Muscle layer of colon (tissue), 2 donors: ENCODE data around the gene TMEM154.

Experiments used
- H3K27ac ChIP-seq: one replicate; pipeline ENCODE4 v1.7.0; 2013; ENCODE audit warnings: low read depth, mild to moderate bottlenecking, low read length, moderate library complexity
- H3K27me3 ChIP-seq, 2 donors: one replicate each; pipeline ENCODE4 v1.7.0; 2013; ENCODE audit warnings: low read length in 2 of 2, mild to moderate bottlenecking in 2 of 2; ENCODE audit not compliant: insufficient read depth in 2 of 2, control insufficient read depth in 1 of 2
- H3K36me3 ChIP-seq: one replicate; pipeline ENCODE4 v1.7.0; 2013; ENCODE audit warnings: mild to moderate bottlenecking, low read length; ENCODE audit not compliant: insufficient read depth
- H3K4me1 ChIP-seq: one replicate; pipeline ENCODE4 v1.7.0; 2013; ENCODE audit warnings: mild to moderate bottlenecking, low read length; ENCODE audit not compliant: insufficient read depth
- H3K4me3 ChIP-seq, 2 donors: one replicate each; pipeline ENCODE4 v1.7.0; 2013; ENCODE audit warnings: low read length in 2 of 2, low read depth in 1 of 2, mild to moderate bottlenecking in 1 of 2, moderate library complexity in 1 of 2
- H3K9ac ChIP-seq: one replicate; pipeline ENCODE4 v1.7.0; 2013; ENCODE audit warnings: low read length
- H3K9me3 ChIP-seq: one replicate; pipeline ENCODE4 v1.7.0; 2013; ENCODE audit warnings: mild to moderate bottlenecking, low read length
- donor health status: abdominal sarcoma.
- donor health status: Adenocarcinoma of cecum.

TMEM154 gene

DNA sequence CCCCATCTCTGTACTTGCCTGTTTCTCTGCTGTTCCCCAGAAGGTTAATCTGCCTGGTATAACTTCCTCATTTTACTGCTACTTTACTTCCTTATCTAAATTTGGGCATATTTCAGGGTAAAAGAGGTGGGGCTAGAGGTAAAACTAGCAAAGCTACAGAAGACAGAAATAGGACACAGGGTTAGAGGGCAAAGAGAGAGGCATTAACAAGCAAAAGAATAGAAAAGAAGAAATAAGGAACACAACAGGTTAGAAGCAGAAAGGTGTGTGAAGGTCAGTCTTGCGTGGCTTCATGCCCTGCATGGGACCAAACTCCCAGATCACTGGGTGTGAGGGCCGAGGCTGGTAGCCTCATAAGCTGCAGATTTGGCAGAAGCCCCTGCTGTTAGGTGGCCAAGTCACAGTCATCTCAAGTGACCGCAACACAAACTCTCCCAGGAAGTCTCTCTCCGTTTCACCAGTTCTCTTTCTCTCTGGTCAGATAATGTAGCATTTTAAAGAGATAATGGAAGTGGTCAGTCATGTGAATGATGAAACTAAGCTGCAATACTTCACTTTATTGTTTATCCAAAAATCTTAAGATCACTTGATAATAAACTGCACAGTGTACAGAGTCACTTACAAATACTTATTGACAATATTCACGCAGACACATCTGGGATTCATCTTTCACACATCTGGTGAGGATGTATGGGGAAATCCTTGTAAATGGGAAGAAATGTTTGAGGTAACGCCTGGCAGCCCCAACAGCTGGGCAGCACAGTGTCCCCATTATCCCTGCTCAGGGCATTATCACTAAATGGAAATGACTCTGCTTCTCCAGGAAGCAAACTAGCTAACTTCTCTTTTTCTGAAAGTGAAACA, 16.4 kb downstream of the TMEM154 start:
- Histone ChIP-seq H3K9ac (no peak overlapping the region), H3K27me3 (no peaks in the 10 kb centered on the region), H3K4me3 (no peak overlapping the region), H3K9me3 (no peaks in the 10 kb centered on the region), H3K27ac (no peak overlapping the region), H3K36me3 (no peaks in the 10 kb centered on the region), H3K4me1 (no peaks in the 10 kb centered on the region)

DNA sequence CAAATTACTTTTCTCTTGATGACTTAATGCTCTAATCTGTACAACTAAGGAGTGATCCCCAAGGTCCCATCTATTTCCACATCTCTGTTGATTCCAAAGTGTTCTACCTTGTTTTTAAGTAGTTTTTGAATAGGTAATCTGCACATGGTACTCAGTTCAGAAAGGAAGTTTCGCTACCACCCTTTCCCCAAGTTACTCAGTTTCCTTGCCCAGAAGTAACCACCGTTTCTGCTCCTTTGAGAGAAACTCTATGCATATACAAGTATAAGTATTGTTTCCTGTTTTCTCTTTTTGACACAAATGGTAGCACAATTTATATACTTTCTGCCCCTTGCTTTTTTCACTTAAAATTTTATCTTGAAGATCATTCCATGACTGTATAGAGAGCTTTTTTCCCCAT, 18.1 kb downstream of the TMEM154 start:
- no peaks in the 10 kb centered on the region for H3K9me3 ChIP-seq
- H3K36me3 ChIP-seq: no peaks in the 10 kb centered on the region
- H3K4me1 ChIP-seq: no peaks in the 10 kb centered on the region
- no peak overlapping the region for H3K4me3 ChIP-seq
- H3K9ac ChIP-seq: no peak overlapping the region
- H3K27ac ChIP-seq: no peak overlapping the region
- no peaks in the 10 kb centered on the region for H3K27me3 ChIP-seq

DNA sequence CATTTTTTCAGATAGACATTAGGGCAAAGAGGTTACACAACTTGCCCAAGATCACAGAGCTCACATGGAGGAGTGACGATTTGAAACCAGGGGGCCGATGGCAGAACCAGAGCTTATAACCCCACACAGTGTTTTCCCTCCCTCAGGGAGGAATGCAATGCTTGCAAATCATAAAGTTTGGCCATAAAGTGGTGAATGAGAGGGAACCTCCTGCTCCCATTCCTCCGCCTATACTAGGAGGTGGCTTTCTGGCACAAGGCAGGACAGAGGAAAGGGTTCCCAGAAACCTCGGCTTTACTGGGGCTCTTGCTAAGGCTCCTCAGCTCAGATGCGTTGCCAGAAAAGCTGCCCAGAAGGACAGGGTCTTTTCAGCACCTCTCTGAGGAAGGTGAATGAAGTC, 19.3 kb downstream of the TMEM154 start:
- Histone ChIP-seq H3K27me3 (no peaks in the 10 kb centered on the region), H3K27ac (no peak overlapping the region), H3K4me3 (no peak overlapping the region), H3K4me1 (no peaks in the 10 kb centered on the region), H3K9me3 (no peaks in the 10 kb centered on the region), H3K9ac (no peak overlapping the region), H3K36me3 (no peaks in the 10 kb centered on the region)

DNA sequence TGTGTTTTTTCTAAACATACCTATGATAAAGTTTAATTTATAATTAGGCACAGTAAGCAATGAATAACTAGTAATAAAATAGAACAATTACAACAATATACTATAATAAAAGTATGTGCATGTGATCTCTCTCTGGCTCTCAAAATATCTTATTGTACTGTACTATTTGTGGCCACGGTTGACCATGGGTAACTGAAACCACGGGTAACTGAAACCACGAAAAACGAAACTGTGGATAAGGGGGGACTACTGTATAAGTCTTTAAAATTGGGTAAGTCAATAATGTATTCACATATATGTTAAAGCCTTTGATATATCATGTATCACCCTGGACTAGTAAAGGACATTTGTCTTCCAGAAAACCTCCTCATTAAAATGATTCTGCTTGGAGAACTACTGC, 20.0 kb downstream of the TMEM154 start:
- Histone ChIP-seq H3K4me1 (no peaks in the 10 kb centered on the region), H3K36me3 (no peaks in the 10 kb centered on the region), H3K27ac (no peak overlapping the region), H3K9ac (no peak overlapping the region), H3K9me3 (no peaks in the 10 kb centered on the region), H3K27me3 (no peaks in the 10 kb centered on the region), H3K4me3 (no peak overlapping the region)

DNA sequence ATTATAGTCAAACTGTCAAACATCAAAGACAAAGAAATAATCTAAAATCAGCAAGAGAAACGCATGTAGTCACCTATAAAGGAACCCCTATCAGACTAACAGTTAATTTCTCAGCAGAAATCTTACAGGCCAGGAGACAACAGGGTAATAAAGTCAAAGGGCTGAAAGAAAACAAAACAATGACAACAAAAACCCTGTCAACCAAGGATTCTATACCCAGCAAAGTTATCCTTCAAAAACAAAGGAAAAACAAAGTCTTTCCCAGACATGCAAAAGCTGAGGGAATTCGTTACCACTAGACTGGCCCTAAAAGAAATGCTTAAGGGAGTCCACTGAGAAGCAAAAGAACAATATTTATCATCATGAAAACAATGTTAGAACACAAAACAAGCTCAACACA, 22.1 kb downstream of the TMEM154 start:
- Histone ChIP-seq H3K4me3 (no peak overlapping the region), H3K27ac (no peak overlapping the region), H3K9ac (no peak overlapping the region), H3K4me1 (no peaks in the 10 kb centered on the region), H3K27me3 (no peaks in the 10 kb centered on the region), H3K36me3 (no peaks in the 10 kb centered on the region), H3K9me3 (no peaks in the 10 kb centered on the region)

DNA sequence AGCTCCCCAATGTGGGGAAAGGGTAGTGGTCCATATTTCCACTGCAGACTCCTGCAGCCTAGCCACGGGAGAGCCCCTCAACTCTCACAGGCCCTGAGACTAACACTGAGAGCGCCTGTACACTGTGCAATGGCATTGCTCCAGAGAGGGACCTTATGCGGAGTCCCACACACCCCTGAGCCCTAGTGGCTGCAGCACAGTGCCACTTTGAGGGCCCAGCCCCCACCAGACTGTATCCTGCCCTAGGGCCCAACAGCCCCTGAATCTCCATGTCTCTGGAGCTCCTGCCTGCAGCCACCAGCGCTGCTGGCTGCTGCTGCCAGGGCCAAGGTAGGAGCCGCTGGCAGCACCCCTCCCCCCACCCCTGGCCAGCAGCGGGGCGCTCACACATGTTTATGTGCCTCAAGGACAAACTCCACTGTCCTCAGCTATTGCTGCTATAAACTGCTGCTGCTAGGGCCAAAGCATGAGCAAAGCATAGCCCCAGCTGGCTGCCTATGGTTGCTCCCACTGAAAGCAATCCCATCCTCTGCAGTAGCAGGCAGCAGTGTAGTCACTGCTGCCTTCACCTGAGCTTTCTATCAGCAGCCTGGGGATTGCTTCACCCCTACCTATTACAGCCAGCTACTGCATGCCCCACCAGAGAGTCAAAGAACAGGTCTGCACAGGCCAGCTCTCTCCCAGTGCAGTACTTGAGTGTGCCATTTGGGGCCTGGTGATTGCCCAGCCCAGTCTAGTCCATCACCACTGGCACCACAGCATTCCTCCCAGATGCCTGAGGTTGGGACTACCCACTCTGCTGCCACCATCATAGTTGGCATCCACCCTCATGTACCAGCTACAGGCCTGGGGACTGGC, 24.3 kb downstream of the TMEM154 start:
- no peaks in the 10 kb centered on the region for H3K4me1 ChIP-seq
- H3K9me3 ChIP-seq: no peaks in the 10 kb centered on the region
- H3K36me3 ChIP-seq: no peaks in the 10 kb centered on the region
- no peak overlapping the region for H3K27ac ChIP-seq
- no peak overlapping the region for H3K4me3 ChIP-seq
- H3K27me3 ChIP-seq: no peaks in the 10 kb centered on the region
- no peak overlapping the region for H3K9ac ChIP-seq

DNA sequence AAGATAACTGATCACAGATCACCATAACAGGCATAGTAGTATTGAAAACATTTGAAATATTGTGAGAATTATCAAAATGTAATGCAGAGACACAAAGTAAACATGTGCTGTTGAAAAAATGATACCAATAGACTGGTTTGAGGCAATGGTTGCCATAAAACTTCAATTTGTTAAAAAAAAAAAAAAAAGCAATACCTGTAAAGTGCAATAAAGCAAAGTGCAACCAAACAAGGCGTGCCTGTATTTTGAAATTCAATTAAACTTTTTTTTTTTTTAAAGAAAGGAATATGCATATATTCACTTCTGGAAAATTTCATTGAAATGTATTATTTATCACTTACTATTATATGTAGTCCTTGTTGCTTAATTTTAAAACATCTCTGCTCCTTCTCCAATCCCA, 27.7 kb downstream of the TMEM154 start:
- no peaks in the 10 kb centered on the region for H3K27me3 ChIP-seq
- no peak overlapping the region for H3K4me3 ChIP-seq
- no peak overlapping the region for H3K9ac ChIP-seq
- H3K36me3 ChIP-seq: no peaks in the 10 kb centered on the region
- H3K4me1 ChIP-seq: no peaks in the 10 kb centered on the region
- H3K27ac ChIP-seq: no peak overlapping the region
- H3K9me3 ChIP-seq: no peaks in the 10 kb centered on the region

DNA sequence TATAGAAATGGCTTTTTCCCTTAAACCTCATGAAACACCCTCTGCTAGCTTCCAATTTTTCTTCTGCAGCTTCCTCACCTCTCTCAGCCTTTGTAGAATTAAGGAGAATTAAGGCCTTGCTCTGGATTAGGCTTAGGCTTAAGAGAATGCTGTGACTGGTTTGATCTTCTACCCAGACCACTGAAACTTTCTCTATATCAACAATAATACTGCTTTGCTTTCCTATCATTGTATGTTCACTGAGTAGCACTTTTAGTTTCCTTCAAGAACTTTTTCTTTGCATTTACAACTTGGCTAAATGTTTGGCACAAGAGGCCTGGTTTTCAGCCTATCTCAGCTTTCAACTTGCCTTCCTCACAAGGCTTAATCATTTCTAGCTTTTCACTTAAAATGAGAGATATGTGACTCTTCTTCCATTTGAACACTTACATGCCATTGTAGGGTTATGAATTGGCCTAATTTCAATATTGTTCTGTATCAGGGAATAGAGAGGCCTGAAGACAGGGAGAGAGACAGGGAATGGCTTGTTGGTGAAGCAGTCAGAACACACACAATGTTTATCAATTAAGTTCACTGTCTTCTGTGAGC, 28.2 kb downstream of the TMEM154 start:
- Histone ChIP-seq H3K27me3 (no peaks in the 10 kb centered on the region), H3K27ac (no peak overlapping the region), H3K36me3 (no peaks in the 10 kb centered on the region), H3K4me1 (no peaks in the 10 kb centered on the region), H3K9me3 (no peaks in the 10 kb centered on the region), H3K4me3 (no peak overlapping the region), H3K9ac (no peak overlapping the region)

DNA sequence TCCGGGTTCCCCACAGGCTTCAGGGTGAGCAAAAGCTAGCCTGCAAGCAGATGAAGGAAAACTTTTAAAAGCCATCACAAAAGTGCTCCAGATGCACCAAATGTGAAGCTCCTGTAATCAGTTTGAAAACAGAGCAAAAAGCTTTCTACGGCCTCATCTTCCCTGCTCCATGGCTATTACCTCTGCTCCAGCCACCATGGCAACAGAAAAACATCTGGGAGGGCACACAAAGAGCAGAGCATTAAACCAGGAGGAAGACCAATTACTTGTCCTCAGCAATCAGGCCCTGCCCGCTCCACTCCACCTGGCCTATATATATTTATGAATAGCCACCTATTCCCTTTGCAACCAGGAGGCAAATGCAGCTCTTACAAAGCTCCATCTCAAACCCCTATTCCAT, 33.6 kb downstream of the TMEM154 start:
- H3K27me3 ChIP-seq: no peaks in the 10 kb centered on the region
- H3K36me3 ChIP-seq: no peaks in the 10 kb centered on the region
- no peaks in the 10 kb centered on the region for H3K9me3 ChIP-seq
- H3K4me1 ChIP-seq: peaks cover 5% of the 10 kb centered on the region
- H3K4me3 ChIP-seq: no peak overlapping the region
- H3K9ac ChIP-seq: no peak overlapping the region
- no peak overlapping the region for H3K27ac ChIP-seq

DNA sequence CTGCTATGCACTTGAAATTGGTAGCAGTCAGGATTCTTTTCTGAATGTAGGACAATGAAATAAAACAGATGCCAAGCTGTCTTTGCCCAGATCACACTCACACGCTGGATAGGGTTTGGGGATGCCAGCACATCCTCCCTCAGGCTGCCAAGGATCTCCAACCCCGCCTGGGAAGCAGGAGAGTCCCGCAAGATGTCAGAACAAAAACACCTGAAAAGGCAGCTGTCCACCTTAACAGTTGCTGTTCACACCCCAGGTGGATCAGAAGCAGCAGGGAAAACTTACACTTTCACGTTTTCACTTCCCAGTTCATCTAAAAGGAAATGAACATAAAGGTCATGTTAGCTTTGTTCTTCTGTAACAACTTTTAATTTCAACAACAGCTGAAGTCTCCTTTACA, 35.7 kb downstream of the TMEM154 start:
- Histone ChIP-seq H3K27me3 (no peaks in the 10 kb centered on the region), H3K9ac (no peak overlapping the region), H3K4me3 (no peak overlapping the region), H3K27ac (no peak overlapping the region), H3K36me3 (no peaks in the 10 kb centered on the region), H3K9me3 (no peaks in the 10 kb centered on the region), H3K4me1 (peaks cover 5% of the 10 kb centered on the region)

DNA sequence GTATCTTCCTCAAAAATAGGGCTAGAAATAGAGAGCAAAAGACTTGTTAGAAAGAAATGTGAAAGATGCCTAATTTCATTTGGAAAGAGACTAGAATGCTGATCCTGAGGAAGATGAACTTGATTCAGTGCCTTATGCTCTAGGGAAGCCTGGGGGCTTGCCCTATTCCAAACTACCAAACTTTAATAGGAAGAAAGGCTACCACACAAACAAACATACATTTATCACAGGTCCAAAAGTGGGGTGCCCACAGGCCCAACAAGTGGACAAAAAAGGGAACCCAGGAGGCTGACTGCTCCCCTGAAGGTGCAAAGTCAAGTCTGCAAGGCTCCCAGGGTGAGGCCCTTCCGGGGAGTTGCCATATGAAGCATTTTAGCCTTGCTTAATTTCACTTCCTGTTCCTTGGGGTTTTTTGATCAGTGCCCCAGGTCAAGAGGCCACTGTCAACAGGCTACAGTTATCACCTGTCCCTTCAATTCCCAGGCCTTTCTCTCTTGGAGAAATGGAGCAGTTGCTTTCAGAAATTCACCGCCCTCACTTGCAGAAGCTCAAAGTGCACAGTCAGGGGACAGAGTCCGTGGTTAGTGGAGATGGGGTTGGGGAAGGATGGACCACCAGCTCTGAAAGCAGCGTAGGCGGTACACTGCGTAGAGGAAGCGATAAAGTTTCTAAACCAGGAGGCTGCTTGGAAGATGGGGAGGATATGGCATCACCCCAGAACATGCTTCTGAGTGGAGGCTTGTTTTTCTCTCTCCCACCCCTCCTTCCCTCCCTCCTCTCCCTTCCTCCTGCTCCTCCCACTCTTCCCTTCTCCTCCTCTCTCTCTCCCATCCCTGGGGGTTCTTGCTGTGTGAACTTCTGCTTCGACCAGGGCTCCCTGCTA, 36.4 kb downstream of the TMEM154 start:
- H3K36me3 ChIP-seq: no peaks in the 10 kb centered on the region
- peaks cover 5% of the 10 kb centered on the region for H3K4me1 ChIP-seq
- no peak overlapping the region for H3K4me3 ChIP-seq
- no peaks in the 10 kb centered on the region for H3K27me3 ChIP-seq
- H3K27ac ChIP-seq: no peak overlapping the region
- no peak overlapping the region for H3K9ac ChIP-seq
- no peaks in the 10 kb centered on the region for H3K9me3 ChIP-seq
